AG04449 (cell line): ENCODE results near the gene TSKS.
"Not testable (repeated sequence)": the region's sequence is repeated elsewhere in the genome, so short reads cannot be mapped to it uniquely, and the experiment has no call there.

ENCODE experiments used
- CTCF ChIA-PET: fragments of 350-600 bp; formaldehyde crosslinking; extraction: SDS; loops from one replicate; lab custom pipeline; 2021; ENCODE audit warnings: antibody characterized with exemption; lab: Yijun Ruan, JAX
- POLR2A ChIA-PET: fragments of 400-600, 350-600 bp; formaldehyde crosslinking; extraction: SDS; loops from one replicate; lab custom pipeline; 2020; ENCODE audit warnings: antibody characterized with exemption, inconsistent platforms; lab: Yijun Ruan, JAX
- DNase-seq: peaks from one replicate; pipeline ENCODE4 v3.0.0-alpha.2; 2010; ENCODE audit warnings: low read depth, low spot score
- H3K4me3 ChIP-seq: 2 replicates; pipeline ENCODE4 v1.5.1; 2011; ENCODE audit warnings: low read depth, mild to moderate bottlenecking, control low read depth, low read length
- CTCF ChIP-seq: IDR thresholded peaks from one replicate; pipeline ENCODE4 v1.5.1; 2011; ENCODE audit warnings: mild to moderate bottlenecking, moderate library complexity, low read length, control low read depth, inconsistent platforms; ENCODE audit not compliant: insufficient read depth; ENCODE audit errors: missing control alignments

Gene TSKS

GRCh38 chr19:49741210-49741844, 21.8 kb downstream of the TSKS start:
- POLR2A ChIA-PET = no interaction called here
- CTCF ChIA-PET = interaction anchor here (1.1 kb wide), 1 partner anchor 24 kb away, joined by 3 read pairs; no protein-coding TSS in a partner anchor
- TF ChIP-seq CTCF = no peak
- no peak overlapping the region for H3K4me3 ChIP-seq
- DNase-seq = no peak

GRCh38 chr19:49739933-49740332, 23.2 kb downstream of the TSKS start:
- ChIA-PET POLR2A (no interaction called here), CTCF (interaction anchor here (0.7 kb wide), 1 partner anchor 10 kb away, joined by 3 read pairs; no protein-coding TSS in a partner anchor)
- no peak for DNase-seq
- TF ChIP-seq CTCF = no peak
- no peak overlapping the region for H3K4me3 ChIP-seq

GRCh38 chr19:49739098-49739497, 24.0 kb downstream of the TSKS start:
- no peak for TF ChIP-seq CTCF
- ChIA-PET CTCF (no interaction called here), POLR2A (no interaction called here)
- H3K4me3 ChIP-seq = no peak overlapping the region
- DNase-seq = no peak

- POLR2A ChIA-PET = no interaction called here
- no peak for DNase-seq
- no peak overlapping the region for H3K4me3 ChIP-seq
- TF ChIP-seq CTCF = no peak
- CTCF ChIA-PET = no interaction called here
These were observed 24.8 kb downstream of the TSKS start for GRCh38 chr19:49738268-49738667.

GRCh38 chr19:49730166-49730565, 32.9 kb downstream of the TSKS start:
- no peak overlapping the region for H3K4me3 ChIP-seq
- POLR2A ChIA-PET = no interaction called here
- CTCF ChIA-PET = interaction anchor here (0.6 to 4.7 kb wide), 3 partner anchors 12 to 45 kb away, joined by 3 to 27 read pairs (median 3); no protein-coding TSS in a partner anchor
- no peak for TF ChIP-seq CTCF
- no peak for DNase-seq

- CTCF ChIA-PET = interaction anchor here (1.2 to 4.7 kb wide), 2 partner anchors 9 to 46 kb away, joined by 3 to 27 read pairs; no protein-coding TSS in a partner anchor
- H3K4me3 ChIP-seq = no peak overlapping the region
- DNase-seq = no peak
- POLR2A ChIA-PET = no interaction called here
- TF ChIP-seq CTCF = no peak
These were observed 35.7 kb downstream of the TSKS start for GRCh38 chr19:49727217-49728030.

- H3K4me3 ChIP-seq, DNase-seq, POLR2A ChIA-PET: not testable (repeated sequence)
- CTCF ChIA-PET = interaction anchor here (3.6 to 4.1 kb wide), 2 partner anchors 10 to 16 kb away, joined by 25 to 27 read pairs; no protein-coding TSS in a partner anchor
These were observed 43.7 kb downstream of the TSKS start for GRCh38 chr19:49719420-49719819.
